ENCODE results near the gene SAMHD1. TPM values are rescaled to one million over a fixed set of nuclear protein-coding genes. Genes with fewer than 3 reads are reported as not detected.

The SAMHD1 gene
- total RNA-seq, 3 donors from 2014 or later (not counting 1 experiment from before 2014, with no cell fraction given): 237 to 279 (median 270) TPM

- peaks cover 9% of the 10 kb centered on the region for H3K4me1 ChIP-seq (ENCODE audit: control insufficient read depth, insufficient read depth, low read length)
- Mint-ChIP-seq H3K36me3 (no peaks in the 10 kb centered on the region), H3K9me3 (no peaks in the 10 kb centered on the region), H3K27me3 (ENCODE audit: low read depth in 2 of 2) (no peaks in the 10 kb centered on the region), H3K4me1 (peaks cover 9 to 12% of the 10 kb centered on the region in 2 donors), H3K4me3 (no peak overlapping the region), H3K27ac (no peak overlapping the region)
- no peak overlapping the region for H3K27ac ChIP-seq (ENCODE audit: low read length)
- no peaks in the 10 kb centered on the region for H3K36me3 ChIP-seq (ENCODE audit: control insufficient read depth, insufficient read depth, low read length)
- ATAC-seq (no peak), DNase-seq (no peak)
- no peaks in the 10 kb centered on the region for H3K9me3 ChIP-seq (ENCODE audit: control insufficient read depth, insufficient read depth, low read length)
- 74% methylated on average over 6 of the region's 6 CpGs for WGBS (ENCODE audit: insufficient coverage)
- no peak overlapping the region for H3K4me3 ChIP-seq (ENCODE audit: low read length)
- intact Hi-C loops (cut with micrococcal nuclease): no loop called here
- no peak for TF ChIP-seq CTCF (IDR thresholded peaks at IDR 0.05)
- no peaks in the 10 kb centered on the region for H3K27me3 ChIP-seq (ENCODE audit: control insufficient read depth, insufficient read depth, low read length)
Measured at GRCh38 chr20:36984257-36984638, 32.7 kb upstream of the SAMHD1 start.

- no peaks in the 10 kb centered on the region for H3K27me3 Mint-ChIP-seq (ENCODE audit: low read depth in 2 of 2)
- Histone ChIP-seq H3K27ac (ENCODE audit: low read length) (peak overlapping the region; percentile 24), H3K4me1 (ENCODE audit: control insufficient read depth, insufficient read depth, low read length) (peaks cover 26% of the 10 kb centered on the region), H3K27me3 (ENCODE audit: control insufficient read depth, insufficient read depth, low read length) (no peaks in the 10 kb centered on the region), H3K9me3 (ENCODE audit: control insufficient read depth, insufficient read depth, low read length) (no peaks in the 10 kb centered on the region), H3K36me3 (ENCODE audit: control insufficient read depth, insufficient read depth, low read length) (no peaks in the 10 kb centered on the region), H3K4me3 (ENCODE audit: low read length) (no peak overlapping the region)
- ATAC-seq: peak in 2 of 3 donors; percentile 74 to 84
- H3K4me3 Mint-ChIP-seq: peak overlapping the region; percentile 75
- H3K4me1 Mint-ChIP-seq: peaks cover 6 to 15% of the 10 kb centered on the region in 2 donors
- intact Hi-C loops (cut with micrococcal nuclease): no loop called here
- H3K9me3 Mint-ChIP-seq: no peaks in the 10 kb centered on the region
- no peaks in the 10 kb centered on the region for H3K36me3 Mint-ChIP-seq
- peak in 1 of 2 donors; percentile 84 for DNase-seq
- TF ChIP-seq CTCF (IDR thresholded peaks at IDR 0.05): no peak
- H3K27ac Mint-ChIP-seq: peak overlapping the region; percentile 70 to 74
- WGBS (ENCODE audit: insufficient coverage): 0% methylated on average over 1 of the region's 3 CpGs
Measured at GRCh38 chr20:36975099-36975818, 23.8 kb upstream of the SAMHD1 start.

- no CpG with 5 or more reads among the region's 3 CpGs for WGBS (ENCODE audit: insufficient coverage)
- DNase-seq: peak in 1 of 2 donors; percentile 59
- Histone ChIP-seq H3K9me3 (ENCODE audit: control insufficient read depth, insufficient read depth, low read length) (no peaks in the 10 kb centered on the region), H3K27ac (ENCODE audit: low read length) (peak overlapping the region; percentile 10), H3K36me3 (ENCODE audit: control insufficient read depth, insufficient read depth, low read length) (no peaks in the 10 kb centered on the region), H3K4me1 (ENCODE audit: control insufficient read depth, insufficient read depth, low read length) (peaks cover 32% of the 10 kb centered on the region), H3K27me3 (ENCODE audit: control insufficient read depth, insufficient read depth, low read length) (no peaks in the 10 kb centered on the region), H3K4me3 (ENCODE audit: low read length) (no peak overlapping the region)
- H3K36me3 Mint-ChIP-seq: no peaks in the 10 kb centered on the region
- intact Hi-C loops (cut with micrococcal nuclease): no loop called here
- no peaks in the 10 kb centered on the region for H3K27me3 Mint-ChIP-seq (ENCODE audit: low read depth in 2 of 2)
- ATAC-seq: peak in 2 of 3 donors; percentile 43 to 59
- H3K4me1 Mint-ChIP-seq: peaks cover 12 to 21% of the 10 kb centered on the region in 2 donors
- H3K9me3 Mint-ChIP-seq: no peaks in the 10 kb centered on the region
- H3K4me3 Mint-ChIP-seq: no peak overlapping the region
- no peak for TF ChIP-seq CTCF (IDR thresholded peaks at IDR 0.05)
- peak overlapping the region; percentile 70 to 74 for H3K27ac Mint-ChIP-seq
Measured at GRCh38 chr20:36974660-36975059, 23.2 kb upstream of the SAMHD1 start.

All from natural killer cell (primary cell).